K562 (cell line): ENCODE results near the gene LAMP1. TPM values are rescaled to one million over a fixed set of nuclear protein-coding genes. Genes with fewer than 3 reads are reported as not detected.
A peak's percentile ranks its signal among the peaks of the same experiment; 100 is the strongest.

Source experiments
- ARHGAP35 ChIP-seq: fragments of 450-650 bp; IDR thresholded peaks from 2 replicates; pipeline ENCODE4 v1.6.1; 2018; ENCODE audit not compliant: partially characterized antibody
- BRD9 ChIP-seq: fragments of 450-650 bp; IDR thresholded peaks from 2 replicates; pipeline ENCODE4 v1.6.1; 2018; ENCODE audit warnings: low read depth; ENCODE audit not compliant: partially characterized antibody
- CSDE1 ChIP-seq, 2 experiments: fragments of 450-650 bp; IDR thresholded peaks; 2 replicates each; pipeline ENCODE4 v1.6.1; 2016; ENCODE audit warnings: mild to moderate bottlenecking in 1 of 2
- E2F3 ChIP-seq: fragments of 250-450 bp; sonication (Bioruptor Pico); IDR thresholded peaks from 2 replicates; pipeline ENCODE4 v1.4.0; 2020; ENCODE audit warnings: mild to moderate bottlenecking
- HOXB6 ChIP-seq: fragments of 250-450 bp; sonication (Bioruptor Pico); IDR thresholded peaks from 2 replicates; pipeline ENCODE4 v1.5.1; 2022; ENCODE audit warnings: mild to moderate bottlenecking, borderline replicate concordance
- PPARD ChIP-seq: fragments of 250-450 bp; sonication (Bioruptor Pico); IDR thresholded peaks from 2 replicates; pipeline ENCODE4 v1.8.0; 2022; ENCODE audit warnings: inconsistent platforms, mild to moderate bottlenecking, moderate library complexity
- RBFOX2 ChIP-seq: fragments of 200-400 bp; formaldehyde crosslinking; IDR thresholded peaks from 2 replicates; pipeline ENCODE4 v1.6.1; 2017; ENCODE audit warnings: low read depth, mild to moderate bottlenecking, low read length, moderate library complexity
- RBM15 ChIP-seq: fragments of 200-400 bp; formaldehyde crosslinking; IDR thresholded peaks from 2 replicates; pipeline ENCODE4 v1.6.1; 2018; ENCODE audit warnings: mild to moderate bottlenecking, low read length, moderate library complexity; ENCODE audit not compliant: insufficient read depth
- SAP30 ChIP-seq: fragments of 200-600 bp; sonication (generic); IDR thresholded peaks from 2 replicates; pipeline ENCODE4 v1.6.1; 2012; ENCODE audit warnings: borderline replicate concordance, low read depth, mild to moderate bottlenecking, moderate library complexity, low read length, control low read depth, inconsistent platforms; ENCODE audit not compliant: insufficient read depth, poor library complexity, severe bottlenecking
- TCF15 ChIP-seq: fragments of 250-450 bp; sonication (Bioruptor Pico); IDR thresholded peaks from 2 replicates; pipeline ENCODE4 v1.8.0; 2022; ENCODE audit warnings: moderate library complexity, mild to moderate bottlenecking, inconsistent platforms
- ZNF324 ChIP-seq: fragments of 250-450 bp; sonication (Bioruptor Pico); IDR thresholded peaks from 2 replicates; pipeline ENCODE4 v1.4.0; 2020; ENCODE audit warnings: mild to moderate bottlenecking
- ZNF511 ChIP-seq: sonication (generic); formaldehyde crosslinking; IDR thresholded peaks from 2 replicates; pipeline ENCODE4 v1.8.0; 2022; ENCODE audit warnings: mild to moderate bottlenecking, missing genetic modification reagents
- ZNF551 ChIP-seq: fragments of 250-450 bp; sonication (Bioruptor Pico); IDR thresholded peaks from 2 replicates; pipeline ENCODE4 v1.5.0; 2021; ENCODE audit warnings: mild to moderate bottlenecking, moderate library complexity
- ZNF644 ChIP-seq: fragments of 200-800 bp; sonication (Bioruptor generic); IDR thresholded peaks from 2 replicates; pipeline ENCODE4 v1.6.1; 2016; ENCODE audit warnings: low read depth, missing genetic modification characterization, missing compliant biosample characterization
- polyA plus RNA-seq, 8 experiments: library from polyadenylated mRNA; depleted of rRNA in 4 of 8; stranded (reverse) in 5 of 8; unstranded in 3 of 8; fragments of >200 nt; fragmentation: Nextera tagmentation in 2 of 8; fragmentation: Illumina TruSeq in 1 of 8; extraction: Ambion mirVana in 2 of 8; extraction: Trizol in 1 of 8; gene quantifications; 2 replicates each; pipeline versions ENCODE4 v1.2.1 to v1.2.3, GENCODE V29; 2011 to 2014; ENCODE audit warnings: inconsistent platforms in 1 of 8, missing spikeins in 1 of 8
- total RNA-seq, 7 experiments: library from RNA; depleted of rRNA in 6 of 7; stranded (reverse); fragments of >200 nt in 6 of 7; fragmentation: Illumina TruSeq in 2 of 7; extraction: Trizol in 2 of 7; gene quantifications; 2 replicates each; pipeline versions ENCODE4 v1.2.1 to v1.2.3, GENCODE V29; 2011 to 2021; ENCODE audit warnings: low replicate concordance in 1 of 7
- TF ChIP-seq, protein P1 (sequence below), 2 experiments: fragments of 450-650 bp; IDR thresholded peaks; 2 replicates each; pipeline ENCODE4 v1.6.1; 2018; ENCODE audit warnings: mild to moderate bottlenecking in 2 of 2, low read depth in 1 of 2; ENCODE audit not compliant: partially characterized antibody in 2 of 2
- TF ChIP-seq, protein P2 (sequence below): sonication (generic); formaldehyde crosslinking; IDR thresholded peaks from 2 replicates; pipeline ENCODE4 v1.9.0; 2022; ENCODE audit warnings: mild to moderate bottlenecking, missing genetic modification reagents
- TF ChIP-seq, protein P3 (sequence below): fragments of 250-450 bp; sonication (Bioruptor Pico); IDR thresholded peaks from 2 replicates; pipeline ENCODE4 v1.4.0; 2020; ENCODE audit warnings: mild to moderate bottlenecking, moderate library complexity, borderline replicate concordance

The LAMP1 gene
- total and polyA plus RNA-seq, 9 of the 15 experiments (the other 6 are each of a cell fraction or from before 2014, with no cell fraction given) = 2.2 to 70.1 (median 30.5) TPM

DNA sequence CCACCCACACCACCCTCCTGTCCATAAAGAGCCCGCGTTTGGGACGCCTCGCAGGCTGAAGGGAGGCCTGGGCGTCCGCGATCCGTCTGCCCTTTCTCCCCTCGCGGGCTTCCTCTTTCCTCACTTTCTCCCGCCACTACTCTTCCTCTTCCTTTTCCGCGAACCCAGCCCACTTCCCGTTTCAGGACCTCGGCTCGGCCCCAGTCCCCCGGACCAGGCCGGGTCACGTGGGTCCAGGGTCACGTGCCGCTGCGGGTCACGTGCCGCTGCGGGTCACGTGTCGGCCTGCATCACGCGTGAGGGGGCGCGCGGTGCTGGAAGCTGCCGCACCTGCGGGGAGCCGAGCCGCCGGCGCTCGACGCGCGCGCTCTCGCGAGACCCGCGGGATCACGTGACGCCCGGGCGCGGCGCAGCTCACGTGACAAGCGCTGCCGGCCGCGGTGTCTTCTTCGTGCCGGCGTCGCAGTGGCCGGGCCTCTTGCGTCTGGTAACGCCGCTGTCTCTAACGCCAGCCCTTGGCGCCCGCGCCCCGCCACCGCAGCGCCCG is at the start of gene LAMP1 (continued):
- TF ChIP-seq, protein P1, sequence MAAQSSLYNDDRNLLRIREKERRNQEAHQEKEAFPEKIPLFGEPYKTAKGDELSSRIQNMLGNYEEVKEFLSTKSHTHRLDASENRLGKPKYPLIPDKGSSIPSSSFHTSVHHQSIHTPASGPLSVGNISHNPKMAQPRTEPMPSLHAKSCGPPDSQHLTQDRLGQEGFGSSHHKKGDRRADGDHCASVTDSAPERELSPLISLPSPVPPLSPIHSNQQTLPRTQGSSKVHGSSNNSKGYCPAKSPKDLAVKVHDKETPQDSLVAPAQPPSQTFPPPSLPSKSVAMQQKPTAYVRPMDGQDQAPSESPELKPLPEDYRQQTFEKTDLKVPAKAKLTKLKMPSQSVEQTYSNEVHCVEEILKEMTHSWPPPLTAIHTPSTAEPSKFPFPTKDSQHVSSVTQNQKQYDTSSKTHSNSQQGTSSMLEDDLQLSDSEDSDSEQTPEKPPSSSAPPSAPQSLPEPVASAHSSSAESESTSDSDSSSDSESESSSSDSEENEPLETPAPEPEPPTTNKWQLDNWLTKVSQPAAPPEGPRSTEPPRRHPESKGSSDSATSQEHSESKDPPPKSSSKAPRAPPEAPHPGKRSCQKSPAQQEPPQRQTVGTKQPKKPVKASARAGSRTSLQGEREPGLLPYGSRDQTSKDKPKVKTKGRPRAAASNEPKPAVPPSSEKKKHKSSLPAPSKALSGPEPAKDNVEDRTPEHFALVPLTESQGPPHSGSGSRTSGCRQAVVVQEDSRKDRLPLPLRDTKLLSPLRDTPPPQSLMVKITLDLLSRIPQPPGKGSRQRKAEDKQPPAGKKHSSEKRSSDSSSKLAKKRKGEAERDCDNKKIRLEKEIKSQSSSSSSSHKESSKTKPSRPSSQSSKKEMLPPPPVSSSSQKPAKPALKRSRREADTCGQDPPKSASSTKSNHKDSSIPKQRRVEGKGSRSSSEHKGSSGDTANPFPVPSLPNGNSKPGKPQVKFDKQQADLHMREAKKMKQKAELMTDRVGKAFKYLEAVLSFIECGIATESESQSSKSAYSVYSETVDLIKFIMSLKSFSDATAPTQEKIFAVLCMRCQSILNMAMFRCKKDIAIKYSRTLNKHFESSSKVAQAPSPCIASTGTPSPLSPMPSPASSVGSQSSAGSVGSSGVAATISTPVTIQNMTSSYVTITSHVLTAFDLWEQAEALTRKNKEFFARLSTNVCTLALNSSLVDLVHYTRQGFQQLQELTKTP (IDR thresholded peaks at IDR 0.05; ENCODE audit: low read depth in 1 of 2, partially characterized antibody in 2 of 2) = peak in 1 of 2 experiments; percentile 96
- TF ChIP-seq CSDE1 (IDR thresholded peaks at IDR 0.05) (no peak), RBM15 (no peak), ZNF324 (CRISPR knock-in tag) (no peak), BRD9 (no peak), ARHGAP35 (no peak), RBFOX2 (peak; percentile 81), ZNF644 (no peak), SAP30 (peak; percentile 90), ZNF551 (no peak), ZNF511 (CRISPR knock-in tag) (peak; percentile 94), PPARD (no peak), TCF15 (CRISPR knock-in tag) (no peak), HOXB6 (CRISPR knock-in tag) (no peak), E2F3 (CRISPR knock-in tag) (peak; percentile 77; the same call in 1 of the 2 replicates)
- TF ChIP-seq, protein P2, sequence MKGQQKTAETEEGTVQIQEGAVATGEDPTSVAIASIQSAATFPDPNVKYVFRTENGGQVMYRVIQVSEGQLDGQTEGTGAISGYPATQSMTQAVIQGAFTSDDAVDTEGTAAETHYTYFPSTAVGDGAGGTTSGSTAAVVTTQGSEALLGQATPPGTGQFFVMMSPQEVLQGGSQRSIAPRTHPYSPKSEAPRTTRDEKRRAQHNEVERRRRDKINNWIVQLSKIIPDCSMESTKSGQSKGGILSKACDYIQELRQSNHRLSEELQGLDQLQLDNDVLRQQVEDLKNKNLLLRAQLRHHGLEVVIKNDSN (CRISPR knock-in tag) = peak; percentile 99
- TF ChIP-seq, protein P3, sequence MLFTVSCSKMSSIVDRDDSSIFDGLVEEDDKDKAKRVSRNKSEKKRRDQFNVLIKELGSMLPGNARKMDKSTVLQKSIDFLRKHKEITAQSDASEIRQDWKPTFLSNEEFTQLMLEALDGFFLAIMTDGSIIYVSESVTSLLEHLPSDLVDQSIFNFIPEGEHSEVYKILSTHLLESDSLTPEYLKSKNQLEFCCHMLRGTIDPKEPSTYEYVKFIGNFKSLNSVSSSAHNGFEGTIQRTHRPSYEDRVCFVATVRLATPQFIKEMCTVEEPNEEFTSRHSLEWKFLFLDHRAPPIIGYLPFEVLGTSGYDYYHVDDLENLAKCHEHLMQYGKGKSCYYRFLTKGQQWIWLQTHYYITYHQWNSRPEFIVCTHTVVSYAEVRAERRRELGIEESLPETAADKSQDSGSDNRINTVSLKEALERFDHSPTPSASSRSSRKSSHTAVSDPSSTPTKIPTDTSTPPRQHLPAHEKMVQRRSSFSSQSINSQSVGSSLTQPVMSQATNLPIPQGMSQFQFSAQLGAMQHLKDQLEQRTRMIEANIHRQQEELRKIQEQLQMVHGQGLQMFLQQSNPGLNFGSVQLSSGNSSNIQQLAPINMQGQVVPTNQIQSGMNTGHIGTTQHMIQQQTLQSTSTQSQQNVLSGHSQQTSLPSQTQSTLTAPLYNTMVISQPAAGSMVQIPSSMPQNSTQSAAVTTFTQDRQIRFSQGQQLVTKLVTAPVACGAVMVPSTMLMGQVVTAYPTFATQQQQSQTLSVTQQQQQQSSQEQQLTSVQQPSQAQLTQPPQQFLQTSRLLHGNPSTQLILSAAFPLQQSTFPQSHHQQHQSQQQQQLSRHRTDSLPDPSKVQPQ (CRISPR knock-in tag) = peak; percentile 99
